HG03103 (cell line): ENCODE data around the gene SNX3.
"Not testable (repeated sequence)": the region's sequence is repeated elsewhere in the genome, so short reads cannot be mapped to it uniquely, and the experiment has no call there.

Experiments used
- ATAC-seq: cut with Tn5 transposase; IDR thresholded peaks from one replicate; pipeline ENCODE4 v1.9.1; 2021; ENCODE audit warnings: low read depth; ENCODE audit not compliant: unreplicated experiment

SNX3 gene

DNA sequence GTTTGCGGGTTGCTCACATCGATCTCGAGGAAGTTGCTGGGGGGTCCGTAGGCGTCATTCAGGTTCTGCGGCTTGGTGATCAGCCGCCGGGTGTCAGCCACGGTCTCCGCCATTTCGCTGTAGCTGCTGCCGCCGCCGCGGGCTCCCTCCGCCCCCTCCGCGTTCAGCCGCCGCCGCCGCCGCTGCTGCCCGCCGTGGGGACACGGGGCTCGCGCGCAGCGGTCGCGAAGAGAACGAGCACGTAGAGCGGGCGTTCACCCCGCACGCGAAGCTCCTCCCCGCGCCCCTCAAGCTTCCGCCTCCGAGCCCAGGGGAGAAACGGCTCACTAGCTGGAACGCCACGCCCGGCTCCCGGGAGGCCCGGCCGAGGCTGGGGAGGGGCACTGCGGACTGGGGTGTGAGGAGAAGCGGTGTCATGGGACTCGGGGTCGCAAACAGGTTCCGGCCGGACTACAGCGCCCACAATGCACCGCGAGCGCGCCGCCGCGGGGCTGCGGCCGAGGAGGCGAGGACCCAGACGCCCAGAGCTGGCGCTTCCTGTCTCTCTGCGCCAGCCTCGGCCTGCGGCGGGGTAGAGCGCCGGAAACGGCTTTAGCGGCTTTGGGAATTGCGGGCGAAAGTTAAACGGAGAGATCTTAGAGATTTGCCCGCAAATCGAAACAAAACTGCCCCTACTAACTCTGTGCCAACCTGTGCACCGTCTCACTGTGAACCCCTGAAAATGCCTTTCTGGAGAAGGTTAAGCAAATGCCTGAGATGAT lies at the start of gene SNX3:
SNX3 (minus strand) TSS at position 232 of the 761 bp plus-strand sequence; CDS start at position 113, 119 bp downstream.
- peak; percentile 84 for ATAC-seq

DNA sequence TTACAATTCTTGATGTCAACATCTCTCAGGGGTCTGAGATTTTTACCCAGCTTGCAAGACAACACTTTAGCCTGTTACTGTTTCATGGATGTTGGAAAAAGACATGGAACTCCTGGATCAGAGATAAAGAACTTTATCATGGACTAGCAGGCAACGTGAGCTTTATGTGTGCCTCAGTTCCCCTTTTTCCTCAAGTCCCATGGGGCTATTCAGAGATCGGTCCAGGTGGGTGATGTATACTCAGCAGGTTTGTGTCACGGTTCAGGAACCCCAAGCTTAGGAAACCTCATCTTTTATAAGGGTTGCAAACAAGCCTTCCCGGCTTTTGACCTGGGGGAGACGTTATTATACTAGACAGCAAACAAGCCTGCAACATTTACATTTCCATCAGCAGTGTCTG lies 49.0 kb upstream of the SNX3 start:
- ATAC-seq = no peak

GRCh38 chr6:108308641-108309040 lies 47.8 kb upstream of the SNX3 start:
- not testable (repeated sequence) for ATAC-seq

GRCh38 chr6:108304646-108305045 lies 43.8 kb upstream of the SNX3 start:
- ATAC-seq = no peak

DNA sequence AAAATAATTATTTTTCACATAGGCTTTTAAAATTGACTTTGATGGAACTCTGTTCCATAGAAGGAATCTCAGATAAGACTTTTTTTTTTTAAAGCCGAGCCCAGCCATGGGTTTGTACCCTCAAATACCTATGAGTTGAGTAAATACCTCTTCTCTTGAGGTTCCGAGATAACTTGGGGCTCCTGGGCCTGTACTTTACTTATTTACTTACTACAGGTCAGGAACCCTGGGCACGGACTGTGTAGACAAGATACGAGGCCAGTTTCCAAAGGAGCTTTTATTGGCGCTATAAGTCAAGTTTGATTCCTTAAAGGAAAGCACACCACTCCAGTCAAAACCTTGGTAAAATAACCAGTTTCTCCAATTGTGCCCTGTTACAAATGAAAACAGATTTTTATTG lies 41.5 kb upstream of the SNX3 start:
- ATAC-seq = no peak

GRCh38 chr6:108295676-108296075 lies 34.8 kb upstream of the SNX3 start:
- ATAC-seq = no peak

- peak; percentile 70 for ATAC-seq
These were observed 34.1 kb upstream of the SNX3 start, which contains the start of gene AFG1L for GRCh38 chr6:108294727-108295625. AFG1L (plus strand) TSS chr6:108295054; CDS start chr6:108295080, 26 bp downstream.

- ATAC-seq = no peak
These were observed 33.5 kb upstream of the SNX3 start for GRCh38 chr6:108294297-108294726.

DNA sequence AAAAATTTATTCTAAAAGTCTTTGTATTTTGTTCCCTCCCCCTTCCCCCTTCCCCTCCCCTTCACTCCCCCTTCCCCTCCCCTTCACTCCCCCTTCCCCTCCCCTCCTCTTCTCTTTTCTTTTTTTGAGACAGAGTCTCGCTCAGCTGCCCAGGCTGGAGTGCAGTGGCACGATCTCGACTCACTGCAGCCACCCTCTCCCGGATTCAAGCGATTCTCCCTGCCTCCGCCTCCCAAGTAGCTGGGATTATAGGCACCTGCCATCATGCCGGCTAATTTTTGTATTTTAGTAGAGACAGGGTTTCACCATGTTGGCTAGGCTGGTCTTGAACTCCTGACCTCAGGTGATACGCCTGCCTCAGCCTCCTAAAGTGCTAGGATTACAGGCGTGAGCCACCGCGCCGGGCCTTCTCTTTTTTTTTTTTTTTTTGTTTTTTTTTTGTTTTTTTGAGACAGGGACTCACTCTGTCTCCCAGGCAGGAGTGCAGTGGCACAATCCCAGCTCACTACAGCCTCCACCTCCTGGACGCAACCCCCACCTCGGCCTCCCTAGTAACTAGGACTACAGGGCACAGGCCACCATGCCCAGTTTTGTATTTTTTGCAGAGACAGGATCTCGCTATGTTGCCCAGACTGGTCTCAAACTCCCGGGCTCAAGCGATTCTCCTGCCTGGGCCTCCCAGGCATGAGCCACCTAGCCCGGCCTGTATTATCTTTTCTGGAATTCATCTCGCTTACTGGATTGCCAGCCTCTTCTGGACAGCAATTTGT lies 32.9 kb upstream of the SNX3 start:
- ATAC-seq = no peak

GRCh38 chr6:108292561-108292960 lies 31.7 kb upstream of the SNX3 start:
- not testable (repeated sequence) for ATAC-seq

- ATAC-seq = no peak
These were observed 30.3 kb upstream of the SNX3 start for GRCh38 chr6:108291091-108291490.

GRCh38 chr6:108288742-108289141 lies 27.9 kb upstream of the SNX3 start:
- ATAC-seq = no peak

- ATAC-seq = no peak
These were observed 26.5 kb upstream of the SNX3 start for GRCh38 chr6:108287373-108287772.

DNA sequence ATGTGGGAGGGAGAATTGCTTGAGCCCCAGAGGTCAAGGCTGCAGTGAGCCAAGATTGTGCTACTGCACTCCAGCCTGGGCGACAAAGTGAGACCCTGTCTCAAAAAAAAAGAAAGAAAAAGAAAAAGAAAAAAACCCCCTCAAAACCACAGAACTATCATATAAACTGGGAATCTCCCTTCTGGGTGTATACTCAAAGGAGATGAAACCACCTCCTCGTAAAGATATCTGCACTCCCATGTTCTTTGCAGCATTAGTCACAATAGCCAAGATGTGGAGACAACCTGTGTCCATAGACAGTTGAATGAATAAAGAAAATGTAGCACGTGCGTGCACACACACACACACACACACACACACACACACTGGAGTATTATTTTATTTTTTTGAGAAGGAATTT lies 25.5 kb upstream of the SNX3 start:
- no peak for ATAC-seq

DNA sequence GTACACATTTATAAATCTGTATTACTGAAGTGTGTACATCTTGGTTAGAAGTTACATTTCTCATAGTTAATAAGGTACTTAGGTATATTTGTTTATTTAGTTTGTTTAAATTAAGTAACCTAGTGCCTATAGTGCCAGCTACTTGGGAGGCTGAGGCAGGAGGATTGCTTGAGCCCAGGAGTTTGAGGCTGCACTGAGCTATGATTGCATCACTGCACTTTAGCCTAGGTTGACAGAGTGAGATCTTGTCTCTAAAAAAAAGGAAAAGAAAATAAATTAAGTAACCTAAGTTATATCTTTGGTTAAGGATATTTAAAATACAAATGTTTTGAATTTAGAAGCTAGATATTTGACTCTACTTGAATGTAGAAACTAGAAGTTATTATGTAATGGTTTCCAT lies 24.5 kb upstream of the SNX3 start:
- no peak for ATAC-seq

DNA sequence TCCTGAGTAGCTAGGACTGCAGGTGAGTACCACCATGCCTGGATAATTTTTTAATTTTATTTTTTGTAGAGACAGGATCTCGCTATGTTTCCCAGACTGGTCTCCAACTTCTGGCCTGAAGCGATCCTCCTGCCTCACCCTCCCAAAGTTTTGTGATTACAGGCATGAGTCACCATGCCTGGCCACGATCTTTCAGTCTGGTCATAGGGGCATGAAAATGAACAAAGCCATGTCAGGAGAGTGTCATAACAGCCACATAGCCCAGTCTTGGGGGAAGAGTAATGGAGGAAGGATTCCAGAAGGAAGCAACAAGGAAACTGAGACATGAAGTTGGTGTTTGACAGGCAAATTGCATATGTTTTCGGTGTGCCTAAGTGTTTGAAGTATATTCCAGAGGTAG lies 17.0 kb upstream of the SNX3 start:
- no peak for ATAC-seq

- no peak for ATAC-seq
These were observed 16.5 kb upstream of the SNX3 start for GRCh38 chr6:108277295-108277694.

GRCh38 chr6:108275976-108276375 lies 15.1 kb upstream of the SNX3 start:
- no peak for ATAC-seq

- ATAC-seq = no peak
These were observed 13.7 kb upstream of the SNX3 start for GRCh38 chr6:108274546-108274945.

GRCh38 chr6:108269955-108270354 lies 9.1 kb upstream of the SNX3 start:
- ATAC-seq = not testable (repeated sequence)

DNA sequence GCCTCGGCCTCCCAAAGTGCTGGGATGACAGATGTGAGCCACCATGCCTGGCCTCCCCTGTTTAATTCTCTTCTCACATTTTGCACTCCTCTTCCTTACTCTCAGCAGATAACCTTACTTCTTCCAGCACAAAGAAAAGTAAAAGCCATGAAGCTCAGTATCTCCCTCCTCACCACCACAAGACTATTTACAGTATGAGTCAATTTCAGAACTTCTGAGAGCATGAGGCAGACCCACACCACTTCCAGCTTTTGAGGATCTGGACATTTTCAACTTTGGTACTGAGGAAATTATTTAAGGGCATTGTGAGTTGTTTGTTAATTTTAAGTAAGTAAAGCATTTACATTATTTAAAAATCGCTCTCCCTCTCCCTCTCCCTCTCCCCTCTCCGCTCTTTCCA lies 8.0 kb upstream of the SNX3 start:
- no peak for ATAC-seq
